MCF 10A (cell line): Measurements from ENCODE around the gene CCDC141. TPM values are rescaled to one million over a fixed set of nuclear protein-coding genes. Genes with fewer than 3 reads are reported as not detected.
"Not testable (repeated sequence)": the region's sequence is repeated elsewhere in the genome, so short reads cannot be mapped to it uniquely, and the experiment has no call there.

Experiments used
- BruUV-seq: library from RNA; stranded (reverse); fragments of 400-500 nt; replicated peaks from 2 replicates; lab custom pipeline; 2021; lab: Mats Ljungman, UMichigan
- CTCF ChIA-PET: fragments of 300-600 bp; sonication (Branson Sonifier 250); formaldehyde crosslinking; extraction: SDS; loops from one replicate; lab custom pipeline; 2021; ENCODE audit warnings: antibody characterized with exemption, inconsistent platforms; lab: Yijun Ruan, JAX
- POLR2A ChIA-PET: fragments of 300-600, 350-650 bp; sonication (Branson Sonifier 250); formaldehyde crosslinking; extraction: SDS; loops from one replicate; lab custom pipeline; 2020; ENCODE audit warnings: antibody characterized with exemption, inconsistent platforms; lab: Yijun Ruan, JAX
- DNase-seq: peaks from one replicate; pipeline ENCODE4 v3.0.0-alpha.2; 2018; ENCODE audit not compliant: unreplicated experiment
- H3K27ac Mint-ChIP-seq: one replicate; pipeline ENCODE4 v1.8.0; 2022; ENCODE audit warnings: mild to moderate bottlenecking, low read depth, mixed read lengths; ENCODE audit not compliant: unreplicated experiment
- H3K27me3 Mint-ChIP-seq: one replicate; pipeline ENCODE4 v1.8.0; 2022; ENCODE audit warnings: mixed read lengths; ENCODE audit not compliant: insufficient read depth, unreplicated experiment
- H3K36me3 Mint-ChIP-seq: one replicate; pipeline ENCODE4 v1.8.0; 2022; ENCODE audit warnings: mild to moderate bottlenecking, moderate library complexity, mixed read lengths; ENCODE audit not compliant: insufficient read depth, unreplicated experiment
- H3K4me1 Mint-ChIP-seq: one replicate; pipeline ENCODE4 v1.8.0; 2022; ENCODE audit warnings: mixed read lengths; ENCODE audit not compliant: insufficient read depth, unreplicated experiment
- H3K4me3 Mint-ChIP-seq: one replicate; pipeline ENCODE4 v1.8.0; 2022; ENCODE audit warnings: mild to moderate bottlenecking, moderate library complexity, mixed read lengths; ENCODE audit not compliant: unreplicated experiment
- H3K9me3 Mint-ChIP-seq: one replicate; pipeline ENCODE4 v1.8.0; 2022; ENCODE audit warnings: mixed read lengths; ENCODE audit not compliant: unreplicated experiment
- intact Hi-C: fragments of 100-400 bp; cut with micrococcal nuclease; formaldehyde crosslinking; loops from 2 replicates; pipeline ENCODE4 v1.14.1; 2022
- total RNA-seq: library from RNA; stranded (reverse); gene quantifications from 2 replicates; pipeline ENCODE4 v1.2.3, GENCODE V29; 2022
- TF ChIP-seq, protein P1 (sequence below): fragments of 200-600 bp; IDR thresholded peaks from one replicate; pipeline ENCODE4 v1.8.0; 2022; ENCODE audit warnings: antibody characterized with exemption, mild to moderate bottlenecking; ENCODE audit not compliant: unreplicated experiment

CCDC141 gene
- total RNA-seq, 1 experiment from 2014 or later: not detected

DNA sequence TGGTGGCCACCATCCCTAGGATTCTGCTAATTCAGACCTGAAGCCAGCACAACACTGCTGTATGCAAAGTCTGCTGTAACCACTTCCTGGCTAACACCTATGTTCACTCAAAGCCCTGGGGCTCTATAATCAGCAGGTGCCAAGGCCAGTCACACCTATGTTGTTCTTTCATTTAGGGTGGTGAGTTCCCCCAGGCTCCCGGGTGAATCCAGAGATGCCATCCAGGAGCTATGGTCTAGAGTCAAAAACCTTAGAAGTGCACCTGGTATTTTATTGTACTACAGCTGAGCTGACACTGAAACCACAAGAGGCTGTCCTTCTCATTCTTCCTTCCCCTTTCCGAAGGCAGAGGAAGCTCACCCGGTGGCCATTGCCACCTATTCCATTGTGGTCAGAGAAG, 46.2 kb upstream of the CCDC141 start:
- H3K4me1 Mint-ChIP-seq: peaks cover 11% of the 10 kb centered on the region
- no peaks in the 10 kb centered on the region for H3K36me3 Mint-ChIP-seq
- TF ChIP-seq, protein P1, sequence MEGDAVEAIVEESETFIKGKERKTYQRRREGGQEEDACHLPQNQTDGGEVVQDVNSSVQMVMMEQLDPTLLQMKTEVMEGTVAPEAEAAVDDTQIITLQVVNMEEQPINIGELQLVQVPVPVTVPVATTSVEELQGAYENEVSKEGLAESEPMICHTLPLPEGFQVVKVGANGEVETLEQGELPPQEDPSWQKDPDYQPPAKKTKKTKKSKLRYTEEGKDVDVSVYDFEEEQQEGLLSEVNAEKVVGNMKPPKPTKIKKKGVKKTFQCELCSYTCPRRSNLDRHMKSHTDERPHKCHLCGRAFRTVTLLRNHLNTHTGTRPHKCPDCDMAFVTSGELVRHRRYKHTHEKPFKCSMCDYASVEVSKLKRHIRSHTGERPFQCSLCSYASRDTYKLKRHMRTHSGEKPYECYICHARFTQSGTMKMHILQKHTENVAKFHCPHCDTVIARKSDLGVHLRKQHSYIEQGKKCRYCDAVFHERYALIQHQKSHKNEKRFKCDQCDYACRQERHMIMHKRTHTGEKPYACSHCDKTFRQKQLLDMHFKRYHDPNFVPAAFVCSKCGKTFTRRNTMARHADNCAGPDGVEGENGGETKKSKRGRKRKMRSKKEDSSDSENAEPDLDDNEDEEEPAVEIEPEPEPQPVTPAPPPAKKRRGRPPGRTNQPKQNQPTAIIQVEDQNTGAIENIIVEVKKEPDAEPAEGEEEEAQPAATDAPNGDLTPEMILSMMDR: no peak
- H3K27me3 Mint-ChIP-seq: no peaks in the 10 kb centered on the region
- BruUV-seq: no TSS peak
- DNase-seq: peak; percentile 68
- CTCF ChIA-PET: interaction anchor here (0.6 to 1.0 kb wide), 3 partner anchors 33 to 207 kb away, joined by 3 to 6 read pairs (median 3); no protein-coding TSS in a partner anchor
- POLR2A ChIA-PET: interaction anchor here (1.8 kb wide), 1 partner anchor 11 kb away, joined by 4 read pairs; no protein-coding TSS in a partner anchor
- H3K9me3 Mint-ChIP-seq: no peaks in the 10 kb centered on the region
- no peak overlapping the region for H3K4me3 Mint-ChIP-seq
- H3K27ac Mint-ChIP-seq: no peak overlapping the region
- intact Hi-C loops: no loop called here

DNA sequence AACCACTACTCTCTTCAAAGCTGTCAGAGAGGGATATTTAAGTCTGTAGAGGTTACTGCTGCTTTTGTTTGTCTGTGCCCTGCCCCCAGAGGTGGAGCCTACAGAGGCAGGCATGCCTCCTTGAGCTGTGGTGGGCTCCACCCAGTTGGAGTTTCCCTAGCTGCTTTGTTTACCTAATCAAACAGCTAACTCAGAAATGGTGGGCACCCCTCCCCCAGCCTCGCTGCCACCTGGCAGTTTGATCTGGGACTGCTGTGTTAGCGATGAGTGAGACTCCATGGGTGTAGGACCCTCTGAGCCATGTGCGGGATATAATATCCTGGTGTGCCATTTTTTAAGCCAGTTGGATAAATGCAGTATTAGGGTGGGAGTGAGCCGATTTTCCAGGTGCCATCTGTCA, 43.0 kb upstream of the CCDC141 start:
- POLR2A ChIA-PET, DNase-seq, H3K27ac Mint-ChIP-seq, H3K4me3 Mint-ChIP-seq, H3K36me3 Mint-ChIP-seq, H3K27me3 Mint-ChIP-seq, BruUV-seq, intact Hi-C loops, H3K9me3 Mint-ChIP-seq: not testable (repeated sequence)
- H3K4me1 Mint-ChIP-seq: peaks cover 11% of the 10 kb centered on the region
- CTCF ChIA-PET: interaction anchor here (0.6 to 0.7 kb wide), 2 partner anchors 1190 to 1247 kb away, joined by 3 read pairs; no protein-coding TSS in a partner anchor

DNA sequence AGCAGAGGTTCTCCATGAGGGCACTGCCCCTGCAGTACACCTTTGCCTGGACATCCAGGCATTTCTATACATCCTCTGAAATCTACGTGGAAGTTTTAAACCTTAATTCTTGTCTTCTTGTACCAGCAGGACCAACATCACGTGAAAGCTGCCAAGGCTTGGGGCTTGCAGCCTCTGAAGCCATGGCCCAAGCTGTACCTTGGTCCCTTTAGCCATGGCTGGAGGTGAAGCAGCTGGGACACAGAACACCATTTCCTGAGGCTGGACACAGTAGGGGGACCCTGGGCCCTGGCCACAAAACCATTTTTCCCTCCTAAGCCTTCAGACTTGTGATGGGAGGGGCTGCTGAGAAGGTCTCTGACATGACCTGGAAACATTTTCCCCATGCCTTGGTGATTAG, 32.8 kb upstream of the CCDC141 start:
- BruUV-seq: no TSS peak
- Mint-ChIP-seq H3K27ac (no peak overlapping the region), H3K27me3 (no peaks in the 10 kb centered on the region), H3K9me3 (peaks cover 12% of the 10 kb centered on the region), H3K4me1 (no peaks in the 10 kb centered on the region), H3K4me3 (no peak overlapping the region), H3K36me3 (no peaks in the 10 kb centered on the region)
- DNase-seq: no peak
- CTCF ChIA-PET: interaction anchor here (0.6 kb wide), 1 partner anchor 48 kb away, joined by 3 read pairs; no protein-coding TSS in a partner anchor
- TF ChIP-seq, protein P1: no peak
- POLR2A ChIA-PET: no interaction called here
- intact Hi-C loops: no loop called here

DNA sequence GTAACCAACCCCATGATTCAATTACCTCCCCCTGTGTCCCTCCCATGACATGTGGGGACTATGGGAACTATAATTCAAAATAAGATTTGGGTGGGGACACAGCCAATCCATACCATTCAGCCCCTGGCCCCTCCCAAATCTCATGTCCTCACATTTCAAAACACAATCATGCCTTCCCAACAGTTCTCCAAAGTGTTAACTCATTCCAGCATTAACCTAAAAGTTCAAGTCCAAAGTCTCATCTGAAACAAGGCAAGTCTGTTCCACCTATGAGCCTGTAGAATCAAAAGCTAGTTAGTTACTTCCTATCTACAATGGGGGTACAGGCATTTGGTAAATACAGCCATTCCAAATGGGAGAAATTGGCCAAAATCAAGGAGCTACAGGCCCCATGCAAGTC, 32.0 kb upstream of the CCDC141 start:
- TF ChIP-seq, protein P1: no peak
- Mint-ChIP-seq H3K4me3 (no peak overlapping the region), H3K27me3 (no peaks in the 10 kb centered on the region), H3K4me1 (no peaks in the 10 kb centered on the region), H3K36me3 (no peaks in the 10 kb centered on the region), H3K27ac (no peak overlapping the region), H3K9me3 (peaks cover 17% of the 10 kb centered on the region)
- CTCF ChIA-PET: no interaction called here
- BruUV-seq: no TSS peak
- no peak for DNase-seq
- intact Hi-C loops: no loop called here
- POLR2A ChIA-PET: no interaction called here
